K562 (cell line): ENCODE measurements around the gene MBD5. TPM values are rescaled to one million over a fixed set of nuclear protein-coding genes. Genes with fewer than 3 reads are reported as not detected.
A peak's percentile ranks its signal among the peaks of the same experiment; 100 is the strongest.

Source experiments
- AFF4 ChIP-seq: sonication (generic); formaldehyde crosslinking; IDR thresholded peaks from 2 replicates; pipeline ENCODE4 v1.8.0; 2023; ENCODE audit warnings: mild to moderate bottlenecking, missing genetic modification reagents
- ATF7 ChIP-seq: fragments of 450-650 bp; IDR thresholded peaks from 2 replicates; pipeline ENCODE4 v1.7.1; 2014; ENCODE audit warnings: mild to moderate bottlenecking, moderate library complexity
- DIDO1 ChIP-seq: fragments of 450-650 bp; IDR thresholded peaks from 2 replicates; pipeline ENCODE4 v1.6.1; 2016; ENCODE audit warnings: low read depth, missing biosample characterization, missing genetic modification characterization
- GABPB2 ChIP-seq: fragments of 250-450 bp; sonication (Bioruptor Pico); conservative IDR thresholded peaks from 2 replicates; pipeline ENCODE4 v1.5.1; 2021; ENCODE audit warnings: mild to moderate bottlenecking
- NFATC3 ChIP-seq: fragments of 450-650 bp; IDR thresholded peaks from 2 replicates; pipeline ENCODE4 v1.6.1; 2017; ENCODE audit warnings: mild to moderate bottlenecking
- NR2C1 ChIP-seq, 2 experiments: fragments of 450-650 bp; IDR thresholded peaks; 2 replicates each; pipeline ENCODE4 v1.6.1; 2017; ENCODE audit warnings: mild to moderate bottlenecking in 2 of 2, antibody characterized with exemption in 1 of 2, inconsistent platforms in 1 of 2, missing compliant biosample characterization in 1 of 2, missing genetic modification characterization in 1 of 2
- RCOR1 ChIP-seq, 2 experiments: IDR thresholded peaks; 2 replicates each; pipeline ENCODE4 v1.6.1; 2012; ENCODE audit warnings: low read depth in 2 of 2, low read length in 2 of 2, borderline replicate concordance in 1 of 2, improper control_type of control experiment in 1 of 2
- ZBTB33 ChIP-seq: sonication (generic); formaldehyde crosslinking; IDR thresholded peaks from 2 replicates; pipeline ENCODE4 v1.8.1; 2023; ENCODE audit warnings: mild to moderate bottlenecking, missing genetic modification reagents
- ZNF324 ChIP-seq: fragments of 250-450 bp; sonication (Bioruptor Pico); IDR thresholded peaks from 2 replicates; pipeline ENCODE4 v1.4.0; 2020; ENCODE audit warnings: mild to moderate bottlenecking
- ZNF395 ChIP-seq: fragments of 200-800 bp; sonication (Bioruptor generic); IDR thresholded peaks from 2 replicates; pipeline ENCODE4 v1.6.1; 2017; ENCODE audit warnings: missing genetic modification characterization, missing compliant biosample characterization
- polyA plus RNA-seq, 8 experiments: library from polyadenylated mRNA; depleted of rRNA in 4 of 8; stranded (reverse) in 5 of 8; unstranded in 3 of 8; fragments of >200 nt; fragmentation: Nextera tagmentation in 2 of 8; fragmentation: Illumina TruSeq in 1 of 8; extraction: Ambion mirVana in 2 of 8; extraction: Trizol in 1 of 8; gene quantifications; 2 replicates each; pipeline versions ENCODE4 v1.2.1 to v1.2.3, GENCODE V29; 2011 to 2014; ENCODE audit warnings: inconsistent platforms in 1 of 8, missing spikeins in 1 of 8
- total RNA-seq, 7 experiments: library from RNA; depleted of rRNA in 6 of 7; stranded (reverse); fragments of >200 nt in 6 of 7; fragmentation: Illumina TruSeq in 2 of 7; extraction: Trizol in 2 of 7; gene quantifications; 2 replicates each; pipeline versions ENCODE4 v1.2.1 to v1.2.3, GENCODE V29; 2011 to 2021; ENCODE audit warnings: low replicate concordance in 1 of 7

The MBD5 gene
- total and polyA plus RNA-seq, 9 of the 15 experiments (the other 6 are each of a cell fraction or from before 2014, with no cell fraction given), result 3.4 to 14.5 (median 9.0) TPM

- TF ChIP-seq NFATC3, result no peak
- peak; percentile 24; the same call in 1 of the 2 replicates for TF ChIP-seq ZNF395 (CRISPR knock-in tag)
- no peak for TF ChIP-seq ZBTB33 (CRISPR knock-in tag)
- no peak for TF ChIP-seq ZNF324 (CRISPR knock-in tag)
- TF ChIP-seq RCOR1 (IDR thresholded peaks at IDR 0.05; ENCODE audit: borderline replicate concordance in 1 of 2, low read depth in 2 of 2, low read length in 2 of 2), result no peak
- no peak for TF ChIP-seq ATF7
- no peak for TF ChIP-seq NR2C1 (IDR thresholded peaks at IDR 0.05)
- TF ChIP-seq NR2C1 (tag; IDR thresholded peaks at IDR 0.05), result no peak
- TF ChIP-seq AFF4, result no peak
- no peak for TF ChIP-seq DIDO1 (tag)
- TF ChIP-seq GABPB2 (CRISPR knock-in tag), result no peak
These were observed 521.7 kb downstream of the MBD5 start (continued) for GRCh38 chr2:148542614-148543013.
